Measurements from ENCODE around the gene DGKE.
A peak's percentile ranks its signal among the peaks of the same experiment; 100 is the strongest.

DGKE gene

GRCh38 chr17:56815711-56816110, 18.2 kb upstream of the DGKE start:
- no peak for DNase-seq

DNA sequence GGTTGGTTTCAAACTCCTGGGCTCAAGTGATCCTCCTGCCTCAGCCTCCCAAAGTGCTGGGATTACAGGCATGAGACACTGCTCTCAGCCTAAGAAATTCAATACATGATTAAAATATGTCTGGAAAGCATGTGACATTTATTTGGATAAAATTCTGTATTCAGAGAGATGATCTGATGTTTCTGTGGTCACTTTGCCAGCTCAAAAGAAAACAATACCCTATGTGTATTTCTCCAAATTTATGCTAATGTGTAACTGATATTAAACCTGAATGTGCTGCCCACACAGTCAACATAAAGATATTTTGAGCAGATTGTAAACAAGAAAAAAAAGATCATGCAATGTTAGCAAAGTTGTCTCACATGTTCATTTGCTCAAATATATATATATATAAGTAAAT, 16.9 kb upstream of the DGKE start:
- no peak for DNase-seq

GRCh38 chr17:56819030-56819429, 14.9 kb upstream of the DGKE start:
- no peak for DNase-seq

DNA sequence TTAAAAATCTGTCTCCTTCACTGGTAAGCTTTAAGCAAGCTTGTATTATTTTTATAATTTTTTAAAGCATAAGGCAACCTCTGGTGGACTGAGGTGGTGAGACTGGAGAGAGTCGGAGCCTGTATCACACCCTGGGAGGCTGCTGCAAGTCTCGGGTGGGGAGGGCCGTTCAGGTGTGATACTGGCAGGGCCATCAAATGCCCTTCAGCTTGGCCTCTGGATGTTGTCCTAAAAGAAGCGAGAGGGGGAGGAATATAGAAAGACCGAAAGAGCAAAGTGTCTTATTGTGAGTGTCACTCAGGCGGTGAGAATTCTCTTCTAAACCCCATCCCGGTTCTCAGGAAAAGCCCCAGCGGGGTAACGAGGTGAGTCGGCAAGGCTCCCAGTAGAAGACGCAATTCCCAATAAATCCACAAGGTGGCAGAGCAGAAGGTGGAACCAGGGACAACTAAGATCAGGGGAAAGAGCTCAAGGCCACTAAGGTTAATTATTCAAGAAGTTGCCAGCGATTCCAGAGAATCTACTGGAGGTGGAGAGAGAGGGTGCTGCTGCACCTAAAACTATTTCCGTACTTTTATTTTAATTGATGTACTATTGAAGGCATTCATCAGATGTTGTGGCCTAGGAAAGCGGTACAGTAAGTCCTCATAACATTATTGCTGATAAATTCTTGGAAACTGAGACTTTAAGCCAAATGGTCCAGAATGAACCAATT, 14.4 kb upstream of the DGKE start:
- DNase-seq = peak; percentile 29

GRCh38 chr17:56820207-56820606, 13.7 kb upstream of the DGKE start:
- DNase-seq = no peak

DNA sequence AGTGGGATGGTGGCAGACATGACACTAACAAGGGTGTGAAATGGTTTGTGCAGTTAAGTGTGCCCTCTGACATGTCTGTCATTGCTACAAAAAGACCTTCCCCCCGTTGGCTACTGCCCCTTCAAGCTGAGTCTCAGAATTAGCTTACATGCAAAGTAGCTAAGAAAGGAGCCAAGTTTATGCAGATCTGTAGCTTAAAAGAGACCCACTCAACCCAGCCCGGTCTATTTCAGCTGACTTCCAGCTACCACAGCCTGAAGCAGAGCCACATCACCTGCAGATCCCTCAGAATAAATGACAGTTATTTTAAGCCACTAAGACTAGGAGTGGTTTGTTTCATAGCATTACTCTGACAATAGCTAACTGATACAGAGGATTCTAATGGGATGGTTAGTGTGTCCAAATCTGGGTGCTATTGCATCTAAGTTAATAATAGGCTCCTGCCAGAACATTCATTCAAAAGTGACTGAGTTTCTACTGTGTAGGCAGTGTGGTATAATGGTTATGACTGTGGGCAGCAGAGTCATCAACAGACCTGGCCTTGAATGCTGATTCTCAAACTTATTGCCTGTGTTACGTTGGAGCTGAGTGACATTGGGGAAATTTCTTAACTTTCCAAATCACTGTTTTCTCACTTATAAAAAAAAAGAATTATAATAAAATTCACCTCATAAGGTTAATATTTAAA, 12.0 kb upstream of the DGKE start:
- no peak for DNase-seq

GRCh38 chr17:56822725-56823124, 11.2 kb upstream of the DGKE start:
- no peak for DNase-seq

- no peak for DNase-seq
Observed at GRCh38 chr17:56823848-56824247, 10.1 kb upstream of the DGKE start.

- no peak for DNase-seq
Observed at GRCh38 chr17:56824503-56824902, 9.4 kb upstream of the DGKE start.

- DNase-seq = no peak
Observed at GRCh38 chr17:56826611-56827414, 7.1 kb upstream of the DGKE start.

DNA sequence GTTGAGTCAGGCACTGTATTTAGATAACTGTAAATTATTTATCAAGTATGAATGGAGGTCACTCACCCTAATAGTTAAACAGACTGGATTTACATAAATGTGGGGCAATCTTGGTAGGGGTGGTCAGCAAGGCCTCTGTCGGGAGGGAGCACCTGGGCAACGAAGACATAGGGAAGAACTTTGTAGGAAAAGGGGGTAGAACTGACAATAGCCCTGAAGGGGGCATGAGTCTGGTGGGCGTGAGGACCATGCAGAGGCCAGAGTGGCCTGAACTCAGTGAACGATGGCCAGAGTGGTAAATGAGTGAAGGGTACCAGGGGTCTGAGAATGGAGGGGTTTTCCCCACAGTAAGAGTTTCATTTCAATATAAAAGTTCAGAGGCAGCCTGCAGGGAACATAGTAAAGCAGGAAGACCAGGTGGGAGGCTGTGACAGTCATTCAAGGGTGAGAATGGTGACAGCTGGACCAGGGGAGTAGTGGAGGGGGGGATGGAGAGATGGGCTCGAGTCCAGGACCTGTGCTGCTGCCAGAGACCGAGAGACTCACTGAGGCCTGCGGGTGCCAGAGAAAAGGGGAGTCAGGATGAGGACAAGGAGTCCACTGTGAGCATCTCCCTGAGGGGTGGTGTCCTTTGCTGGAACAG, 3.1 kb upstream of the DGKE start:
- no peak for DNase-seq

DNA sequence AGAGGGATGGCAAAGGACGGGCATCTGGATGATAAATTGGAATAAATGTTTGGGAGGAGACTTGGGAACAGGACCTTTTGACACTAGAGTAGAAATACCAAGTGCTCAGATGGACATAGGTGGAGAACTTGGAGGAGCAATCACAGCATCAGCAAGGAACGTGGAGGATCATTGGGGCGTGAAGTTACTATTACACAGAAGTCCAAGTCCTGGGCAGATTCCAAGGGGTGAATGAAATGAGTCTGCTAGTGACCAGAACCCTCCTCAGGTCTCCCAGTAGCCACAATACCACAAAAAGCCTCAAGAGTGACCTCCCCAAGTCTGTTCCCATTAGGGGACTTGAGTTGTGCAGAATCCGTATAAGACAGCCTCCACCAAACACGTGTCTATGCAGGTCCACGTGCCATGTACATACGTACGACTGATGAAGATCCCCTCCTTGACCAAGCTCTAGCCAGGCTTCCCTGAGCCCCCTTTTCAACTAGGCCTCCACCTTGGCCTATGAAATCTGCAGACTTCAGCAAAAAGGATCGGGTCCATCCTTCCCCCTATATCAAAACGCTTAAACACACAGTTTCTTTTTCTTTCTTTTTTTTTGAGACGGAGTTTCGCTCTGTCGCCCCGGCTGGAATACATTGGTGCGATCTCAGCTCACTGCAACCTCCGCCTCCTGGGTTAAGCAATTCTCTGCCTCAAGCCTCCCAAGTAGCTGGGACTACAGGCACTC, 2.4 kb upstream of the DGKE start:
- no peak for DNase-seq

DNA sequence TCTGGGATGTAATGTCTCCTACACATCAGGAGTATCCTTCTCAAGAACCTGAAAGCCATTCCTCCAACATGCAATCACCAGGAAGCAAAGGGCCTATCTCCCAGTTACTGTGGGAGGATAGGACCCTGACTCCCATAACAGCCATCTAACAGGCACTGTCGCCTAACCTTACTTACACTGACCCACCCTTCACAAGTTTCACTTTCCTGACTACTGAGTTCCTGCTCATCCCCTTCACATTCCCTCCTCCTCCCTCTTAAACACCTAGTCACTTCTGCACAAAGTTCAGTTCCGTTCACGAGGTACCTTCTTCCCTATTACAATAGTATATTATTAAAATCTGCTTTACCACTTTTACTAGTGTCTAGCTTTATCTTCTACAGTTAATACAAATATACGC, 1.5 kb upstream of the DGKE start:
- no peak for DNase-seq

DNA sequence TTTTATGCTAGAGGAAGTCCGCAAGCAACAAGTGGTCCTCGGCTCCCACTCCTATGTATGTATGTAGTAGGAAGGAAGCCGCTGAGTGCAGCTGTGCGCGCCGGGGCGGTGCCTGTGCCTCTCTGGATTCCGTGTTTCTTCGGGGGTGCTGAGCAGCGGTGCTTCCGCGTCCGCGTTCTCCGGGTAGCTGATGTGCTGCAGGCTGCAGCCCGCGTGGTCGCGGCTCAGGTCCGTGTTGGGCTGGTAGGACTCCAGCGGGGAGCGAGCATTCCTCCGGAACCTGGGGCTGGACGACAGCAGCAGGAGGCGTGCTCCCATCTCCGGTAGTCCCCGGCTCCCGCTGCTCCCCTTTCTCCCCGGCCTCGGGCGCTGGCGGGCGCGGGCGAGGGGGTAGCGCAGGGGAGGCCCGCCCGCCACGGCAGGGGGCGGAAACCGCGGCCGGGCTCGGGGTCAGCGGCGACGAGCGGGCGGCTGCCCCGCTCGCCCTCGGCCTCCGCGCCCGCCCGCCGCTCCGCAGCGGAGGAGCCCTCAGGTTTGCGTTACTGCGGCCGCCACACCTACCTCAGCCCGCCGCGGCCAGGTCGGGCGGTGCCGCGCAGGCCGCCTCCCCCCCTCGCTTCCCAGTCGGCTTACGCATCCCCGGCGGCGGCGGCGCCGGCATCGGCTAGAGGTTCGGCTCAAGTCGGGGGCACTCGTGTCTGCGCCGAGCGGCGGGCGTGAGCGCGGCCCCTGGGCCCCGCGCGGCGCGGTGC, 718 bp upstream of the DGKE start:
- DNase-seq = no peak

GRCh38 chr17:56834380-56835263, 671 bp downstream of the DGKE start:
- DNase-seq = peak; percentile 61

- DNase-seq = no peak
Observed at GRCh38 chr17:56835264-56835585, 1.3 kb downstream of the DGKE start.

- DNase-seq = no peak
Observed at GRCh38 chr17:56838687-56839086, 4.7 kb downstream of the DGKE start.

DNA sequence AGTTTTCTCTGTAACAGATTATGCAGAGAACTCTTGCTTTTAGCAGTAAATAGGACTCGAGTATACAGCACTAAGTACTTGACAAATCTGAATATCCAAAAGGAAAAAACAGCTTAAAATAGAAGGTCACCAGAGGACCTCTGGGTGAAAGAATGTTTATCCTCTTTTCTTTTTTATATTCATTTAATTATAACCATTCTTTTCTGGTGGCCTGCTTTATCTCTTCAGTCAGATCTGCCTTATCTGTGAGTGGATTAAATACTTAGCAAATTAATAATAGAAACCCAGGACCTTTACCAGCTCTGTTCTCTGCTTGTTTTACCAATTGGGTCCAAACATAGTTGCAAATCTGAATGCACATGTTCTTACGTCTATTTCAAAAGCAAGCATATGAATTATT, 8.6 kb downstream of the DGKE start:
- no peak for DNase-seq

- no peak for DNase-seq
Observed at GRCh38 chr17:56845934-56846333, 12.0 kb downstream of the DGKE start.

- DNase-seq = no peak
Observed at GRCh38 chr17:56847106-56847505, 13.2 kb downstream of the DGKE start.

DNA sequence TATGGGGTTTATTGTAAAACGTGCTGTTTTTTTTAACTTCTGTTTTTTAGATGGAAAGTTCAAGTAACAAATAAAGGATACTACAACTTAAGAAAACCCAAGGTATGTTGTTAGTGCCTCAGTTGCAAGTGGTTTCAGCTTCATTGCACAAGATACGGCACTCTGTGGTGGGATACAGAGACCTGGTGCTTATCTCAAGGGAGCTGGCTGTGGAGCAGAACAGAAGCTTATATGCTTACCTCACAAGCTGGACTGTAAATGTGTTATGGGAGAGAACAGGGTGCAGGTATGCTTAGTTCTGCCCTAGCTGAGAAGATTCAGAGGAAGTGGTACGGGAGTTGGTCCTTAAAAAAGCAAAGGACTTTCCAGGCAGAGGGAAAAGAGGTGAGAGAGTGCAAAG, 15.2 kb downstream of the DGKE start:
- DNase-seq = no peak

Data from NCI-H2171 (cell line).